HCT116 (cell line): ENCODE measurements around the gene FXYD1. TPM values are rescaled to one million over a fixed set of nuclear protein-coding genes. Genes with fewer than 3 reads are reported as not detected.

Source experiments
- ATAC-seq: fragments of 200-7000 bp; cut with Tn5 transposase; 2 replicates; pipeline ENCODE4 v1.9.1; 2020; ENCODE audit warnings: mild to moderate bottlenecking, moderate library complexity
- BruUV-seq: library from RNA; stranded (reverse); fragments of 400-500 nt; replicated peaks from 2 replicates; lab custom pipeline; 2021; lab: Mats Ljungman, UMichigan
- CTCF ChIA-PET: fragments of 300-600 bp; sonication (Branson Sonifier 250); formaldehyde crosslinking; loops from one replicate; lab custom pipeline; 2021; ENCODE audit warnings: antibody characterized with exemption; lab: Charles Lee
- POLR2A ChIA-PET: fragments of 300-600, 350-600 bp; sonication (Branson Sonifier 250); formaldehyde crosslinking; loops from one replicate; lab custom pipeline; 2021; ENCODE audit warnings: antibody characterized with exemption; lab: Charles Lee
- RAD21 ChIA-PET, 2 experiments: fragments of 300-600 bp; sonication (Branson Sonifier 250); formaldehyde crosslinking; loops; one replicate each; lab custom pipeline; 2023; ENCODE audit warnings: low total read pairs in 2 of 2; ENCODE audit not compliant: uncharacterized antibody in 2 of 2, unreplicated experiment in 2 of 2, low non-redundant PET in 1 of 2; lab: Charles Lee
- DNase-seq: peaks from one replicate; pipeline ENCODE4 v3.0.0-alpha.2; 2010; ENCODE audit warnings: low read depth, low spot score
- H2AFZ ChIP-seq: fragments of 200-600 bp; shearing (Covaris generic), sonication (generic); 2 replicates; pipeline ENCODE4 v1.6.1; 2017; ENCODE audit warnings: low read depth, mixed run types, mixed read lengths, antibody characterized with exemption, low read length; ENCODE audit not compliant: poor library complexity, severe bottlenecking
- H3K27ac ChIP-seq: 2 replicates; pipeline ENCODE4 v1.5.1; 2012; ENCODE audit warnings: low read depth, low read length
- H3K27me3 ChIP-seq: fragments of 200-600 bp; sonication (generic); 2 replicates; pipeline ENCODE4 v1.6.1; 2016; ENCODE audit warnings: mixed run types, low read length, mixed read lengths; ENCODE audit not compliant: insufficient read depth
- H3K36me3 ChIP-seq, 2 experiments: fragments of 200-500 bp in 1 of 2; fragments of 200-600 bp in 1 of 2; sonication (Bioruptor generic) in 1 of 2; sonication (generic) in 1 of 2; 2 replicates each; pipeline versions ENCODE4 v1.5.1 to v1.6.1; 2014 to 2016; ENCODE audit warnings: low read length in 2 of 2, inconsistent platforms in 1 of 2, mixed read lengths in 1 of 2, mixed run types in 1 of 2; ENCODE audit not compliant: insufficient read depth in 2 of 2, control insufficient read depth in 1 of 2
- H3K4me1 ChIP-seq, 2 experiments: fragments of 200-600 bp in 1 of 2; sonication (generic) in 1 of 2; 2 replicates each; pipeline versions ENCODE4 v1.5.1 to v1.6.1; 2012 to 2017; ENCODE audit warnings: low read length in 2 of 2, inconsistent platforms in 1 of 2, mild to moderate bottlenecking in 1 of 2, mixed read lengths in 1 of 2, mixed run types in 1 of 2, moderate library complexity in 1 of 2; ENCODE audit not compliant: insufficient read depth in 2 of 2, control insufficient read depth in 1 of 2
- H3K4me2 ChIP-seq: fragments of 200-600 bp; sonication (generic); 2 replicates; pipeline ENCODE4 v1.6.1; 2017; ENCODE audit warnings: mixed run types, low read length, mixed read lengths
- H3K4me3 ChIP-seq, 2 experiments: fragments of 200-600 bp in 1 of 2; sonication (generic) in 1 of 2; replicated peaks in 1 of 2; 2 replicates each; pipeline ENCODE4 v1.5.1; 2011 to 2016; ENCODE audit warnings: low read length in 2 of 2, control low read depth in 1 of 2, low read depth in 1 of 2, mild to moderate bottlenecking in 1 of 2, mixed read lengths in 1 of 2, mixed run types in 1 of 2
- H3K79me2 ChIP-seq: fragments of 200-600 bp; sonication (generic); 2 replicates; pipeline ENCODE4 v1.6.1; 2017; ENCODE audit warnings: mild to moderate bottlenecking, mixed run types, low read length, moderate library complexity, mixed read lengths; ENCODE audit not compliant: insufficient read depth
- H3K9ac ChIP-seq: fragments of 200-600 bp; sonication (generic); 2 replicates; pipeline ENCODE4 v1.6.1; 2016; ENCODE audit warnings: low read length, mixed read lengths
- H3K9me2 ChIP-seq: fragments of 200-600 bp; sonication (generic), shearing (Covaris generic); 2 replicates; pipeline ENCODE4 v1.6.1; 2017; ENCODE audit warnings: mixed run types, mild to moderate bottlenecking, moderate library complexity; ENCODE audit not compliant: insufficient read depth
- H3K9me3 ChIP-seq, 2 experiments: fragments of 200-500 bp in 1 of 2; fragments of 200-600 bp in 1 of 2; sonication (Bioruptor generic) in 1 of 2; sonication (generic) in 1 of 2; 2 replicates each; pipeline ENCODE4 v1.6.1; 2014 to 2017; ENCODE audit warnings: low read length in 2 of 2, mixed read lengths in 2 of 2, inconsistent platforms in 1 of 2, low read depth in 1 of 2, mild to moderate bottlenecking in 1 of 2, mixed run types in 1 of 2, moderate library complexity in 1 of 2; ENCODE audit not compliant: control insufficient read depth in 1 of 2, insufficient read depth in 1 of 2
- H4K20me1 ChIP-seq: fragments of 200-600 bp; sonication (generic), shearing (Covaris generic); 2 replicates; pipeline ENCODE4 v1.6.1; 2017; ENCODE audit warnings: mixed run types, mild to moderate bottlenecking, moderate library complexity; ENCODE audit not compliant: insufficient read depth
- CBX3 ChIP-seq: IDR thresholded peaks from 2 replicates; pipeline ENCODE4 v1.6.1; 2012; ENCODE audit warnings: low read depth
- CEBPB ChIP-seq: IDR thresholded peaks from 2 replicates; pipeline ENCODE4 v1.6.1; 2012; ENCODE audit warnings: low read depth
- EGR1 ChIP-seq: IDR thresholded peaks from 2 replicates; pipeline ENCODE4 v1.6.1; 2012; ENCODE audit warnings: low read depth
- ELF1 ChIP-seq: IDR thresholded peaks from 2 replicates; pipeline ENCODE4 v1.6.1; 2012; ENCODE audit warnings: low read depth, borderline replicate concordance
- EZH2phosphoT487 ChIP-seq: fragments of 200-600 bp; IDR thresholded peaks from 2 replicates; pipeline ENCODE4 v1.6.1; 2018; ENCODE audit warnings: antibody characterized with exemption, borderline replicate concordance
- JUND ChIP-seq: IDR thresholded peaks from 2 replicates; pipeline ENCODE4 v1.6.1; 2012
- MAX ChIP-seq: IDR thresholded peaks from 2 replicates; pipeline ENCODE4 v1.6.1; 2012
- ZBTB33 ChIP-seq: IDR thresholded peaks from 2 replicates; pipeline ENCODE4 v1.6.1; 2011; ENCODE audit warnings: mild to moderate bottlenecking, low read length, moderate library complexity; ENCODE audit not compliant: insufficient replicate concordance; ENCODE audit errors: extremely low read depth
- intact Hi-C: fragments of 100-400 bp; cut with micrococcal nuclease; formaldehyde crosslinking; loops from 2 replicates; pipeline ENCODE4 v1.10.0; 2022
- total RNA-seq: library from RNA; stranded (reverse); gene quantifications from one replicate; pipeline ENCODE4 v1.2.1, GENCODE V29; 2021; ENCODE audit not compliant: unreplicated experiment

FXYD1 gene
- total RNA-seq, 1 experiment from 2014 or later = 7.8 TPM

GRCh38 chr19:35125749-35126623 is 12.6 kb upstream of the FXYD1 start:
- H3K9me3 ChIP-seq = no peaks in the 10 kb centered on the region
- H3K36me3 ChIP-seq = no peaks in the 10 kb centered on the region
- DNase-seq = no peak
- no peaks in the 10 kb centered on the region for H3K9me2 ChIP-seq
- no peak for ATAC-seq
- CTCF ChIA-PET = interaction anchor here (1.3 to 1.9 kb wide), 2 partner anchors 9 to 16 kb away, joined by 3 to 10 read pairs; partner anchors contain the start of genes FXYD7 and LGI4
- no peaks in the 10 kb centered on the region for H4K20me1 ChIP-seq
- no peak overlapping the region for H3K4me3 ChIP-seq
- RAD21 ChIA-PET = no interaction called here
- no peak overlapping the region for H2AFZ ChIP-seq
- peaks cover 18 to 36% of the 10 kb centered on the region in 2 experiments for H3K4me1 ChIP-seq
- no peaks in the 10 kb centered on the region for H3K27me3 ChIP-seq
- no peaks in the 10 kb centered on the region for H3K79me2 ChIP-seq
- BruUV-seq = no TSS peak
- TF ChIP-seq JUND (no peak), ZBTB33 (no peak), EGR1 (no peak), MAX (no peak)
- H3K4me2 ChIP-seq = 0 out of 2 replicates have a peak overlapping the region, but pooled peaks have one; percentile 87
- intact Hi-C loops = no loop called here
- POLR2A ChIA-PET = no interaction called here
- no peak overlapping the region for H3K9ac ChIP-seq
- no peak overlapping the region for H3K27ac ChIP-seq

GRCh38 chr19:35126624-35126959 is 12.0 kb upstream of the FXYD1 start:
- Histone ChIP-seq H3K4me2 (no peak overlapping the region), H2AFZ (no peak overlapping the region), H3K9ac (no peak overlapping the region), H3K79me2 (no peaks in the 10 kb centered on the region), H3K27me3 (no peaks in the 10 kb centered on the region), H3K36me3 (no peaks in the 10 kb centered on the region), H3K4me3 (no peak overlapping the region), H3K4me1 (peaks cover 18 to 33% of the 10 kb centered on the region in 2 experiments), H4K20me1 (no peaks in the 10 kb centered on the region), H3K27ac (no peak overlapping the region), H3K9me2 (no peaks in the 10 kb centered on the region), H3K9me3 (no peaks in the 10 kb centered on the region)
- TF ChIP-seq ELF1 = no peak
- TF ChIP-seq EZH2phosphoT487 = no peak
- no peak for TF ChIP-seq CEBPB
- TF ChIP-seq CBX3 = no peak
- intact Hi-C loops = no loop called here
- RAD21 ChIA-PET = no interaction called here
- CTCF ChIA-PET = interaction anchor here (1.3 kb wide), 1 partner anchor 9 kb away, joined by 3 read pairs; the partner anchor contains the start of gene LGI4
- no TSS peak for BruUV-seq
- POLR2A ChIA-PET = no interaction called here
- ATAC-seq (no peak), DNase-seq (no peak)
